ENCODE results near the gene XPO4. TPM values are rescaled to one million over a fixed set of nuclear protein-coding genes. Genes with fewer than 3 reads are reported as not detected.
A peak's percentile ranks its signal among the peaks of the same experiment; 100 is the strongest.

The XPO4 gene
- total and polyA plus RNA-seq, 4 experiments from 2014 or later: 5.2 to 27.4 (median 17.3) TPM

DNA sequence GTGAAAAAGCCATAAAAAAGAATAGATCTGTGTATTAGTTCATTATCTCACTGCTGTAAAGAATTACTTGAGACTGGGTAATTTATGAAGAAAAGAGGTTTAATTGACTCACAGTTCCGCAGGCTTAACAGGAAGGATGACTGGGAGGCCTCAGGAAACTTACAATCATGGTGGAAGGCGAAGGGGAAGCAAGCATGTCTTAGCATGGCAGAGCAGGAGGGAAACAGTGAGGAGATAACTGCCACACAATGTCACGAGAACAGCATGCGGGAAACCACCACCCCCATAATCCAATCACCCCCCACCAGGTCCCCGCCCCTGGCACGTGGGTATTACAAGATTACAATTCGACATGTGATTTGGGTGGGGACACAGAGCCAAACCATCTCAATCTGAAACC is 89.7 kb downstream of the XPO4 start:
- H3K9me3 Mint-ChIP-seq: no peaks in the 10 kb centered on the region
- H3K27me3 Mint-ChIP-seq: no peaks in the 10 kb centered on the region
- H3K9me3 ChIP-seq (ENCODE audit: control insufficient read depth in 1 of 2, low read length in 2 of 2): no peaks in the 10 kb centered on the region
- ChIA-PET POLR2A (ENCODE audit: partially characterized antibody) (no interaction called here), CTCF (ENCODE audit: partially characterized antibody) (no interaction called here)
- no peak overlapping the region for H3K27ac ChIP-seq (ENCODE audit: low read depth, low read length)
- intact Hi-C loops (cut with micrococcal nuclease): no loop called here
- H3K36me3 Mint-ChIP-seq: peaks cover 32 to 61% of the 10 kb centered on the region in 2 donors
- no peak overlapping the region for H3K4me3 Mint-ChIP-seq
- H3K4me3 ChIP-seq (ENCODE audit: low read length in 2 of 2): no peak overlapping the region
- DNase-seq: no peak
- peaks cover 0 to 14% (median 7%) of the 10 kb centered on the region in 4 donors for H3K4me1 Mint-ChIP-seq
- peaks cover 12% of the 10 kb centered on the region for H3K36me3 ChIP-seq (ENCODE audit: insufficient read depth, low read length)
- no peak overlapping the region for H3K27ac Mint-ChIP-seq
- no peaks in the 10 kb centered on the region for H3K4me1 ChIP-seq (ENCODE audit: insufficient read depth, low read length)
- H3K27me3 ChIP-seq (ENCODE audit: insufficient read depth, low read length): no peaks in the 10 kb centered on the region

DNA sequence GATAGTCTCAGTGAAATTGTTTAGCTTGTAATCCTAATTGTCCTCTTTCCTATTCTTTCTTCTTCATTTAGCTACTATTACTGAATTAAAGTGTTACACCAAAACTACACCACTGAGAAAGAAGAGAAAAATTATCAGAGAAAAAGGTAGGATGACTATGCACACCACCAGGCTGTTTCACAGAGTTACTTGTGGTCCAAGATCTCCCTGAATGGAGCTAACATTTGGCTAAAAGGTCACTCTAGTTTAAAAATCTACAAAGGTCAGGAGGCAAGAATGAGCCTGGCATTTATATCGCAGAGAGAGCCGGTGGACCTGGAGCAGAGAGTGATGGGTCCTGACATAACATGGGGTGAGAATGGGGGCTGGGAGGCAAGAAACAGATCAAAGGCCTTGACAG is 91.7 kb downstream of the XPO4 start:
- Histone ChIP-seq H3K36me3 (ENCODE audit: insufficient read depth, low read length) (peaks cover 12% of the 10 kb centered on the region), H3K27me3 (ENCODE audit: insufficient read depth, low read length) (no peaks in the 10 kb centered on the region), H3K9me3 (ENCODE audit: control insufficient read depth in 1 of 2, low read length in 2 of 2) (no peaks in the 10 kb centered on the region), H3K27ac (ENCODE audit: low read depth, low read length) (no peak overlapping the region), H3K4me1 (ENCODE audit: insufficient read depth, low read length) (no peaks in the 10 kb centered on the region), H3K4me3 (ENCODE audit: low read length in 2 of 2) (no peak overlapping the region)
- Mint-ChIP-seq H3K4me3 (no peak overlapping the region), H3K36me3 (peaks cover 34 to 60% of the 10 kb centered on the region in 2 donors), H3K9me3 (no peaks in the 10 kb centered on the region), H3K27ac (peak overlapping the region in 1 of 7 donors; percentile 57), H3K27me3 (no peaks in the 10 kb centered on the region), H3K4me1 (peaks cover 0 to 8% (median 4%) of the 10 kb centered on the region in 4 donors)
- POLR2A ChIA-PET (ENCODE audit: partially characterized antibody): no interaction called here
- intact Hi-C loops (cut with micrococcal nuclease): no loop called here
- DNase-seq: no peak
- CTCF ChIA-PET (ENCODE audit: partially characterized antibody): interaction anchor here (1.0 to 2.1 kb wide), 2 partner anchors 18 to 91 kb away, joined by 3 to 9 read pairs; no protein-coding TSS in a partner anchor

DNA sequence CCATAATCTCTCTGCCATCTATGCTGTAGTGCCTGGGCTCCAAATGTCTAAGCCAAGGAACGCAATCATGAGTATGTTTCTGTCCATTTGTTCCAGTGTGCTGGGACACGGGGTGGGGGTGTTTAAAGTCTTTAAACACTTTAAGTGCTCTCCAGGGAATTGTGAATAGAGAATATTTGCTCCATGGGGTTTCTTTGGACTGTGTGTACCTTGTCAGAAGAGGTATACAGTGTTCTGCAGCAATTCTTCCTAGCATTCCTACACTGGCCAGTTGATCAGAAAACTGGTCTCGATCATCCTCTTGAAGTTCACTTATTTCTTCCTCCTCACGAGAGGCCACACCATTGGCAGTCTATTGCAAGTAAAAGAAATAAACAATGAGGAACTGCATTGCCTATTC is 93.7 kb downstream of the XPO4 start:
- H3K4me3 ChIP-seq (ENCODE audit: low read length in 2 of 2): no peak overlapping the region
- Mint-ChIP-seq H3K27ac (peak overlapping the region in 1 of 7 donors; percentile 48), H3K9me3 (no peaks in the 10 kb centered on the region), H3K27me3 (no peaks in the 10 kb centered on the region), H3K36me3 (peaks cover 44 to 59% of the 10 kb centered on the region in 2 donors), H3K4me3 (no peak overlapping the region), H3K4me1 (peaks cover 0 to 12% (median 4%) of the 10 kb centered on the region in 4 donors)
- ChIA-PET CTCF (ENCODE audit: partially characterized antibody) (interaction anchor here (1.0 to 1.5 kb wide), 2 partner anchors 20 to 98 kb away, joined by 3 read pairs; no protein-coding TSS in a partner anchor), POLR2A (ENCODE audit: partially characterized antibody) (no interaction called here)
- DNase-seq: no peak
- no peaks in the 10 kb centered on the region for H3K4me1 ChIP-seq (ENCODE audit: insufficient read depth, low read length)
- H3K27ac ChIP-seq (ENCODE audit: low read depth, low read length): no peak overlapping the region
- H3K9me3 ChIP-seq (ENCODE audit: control insufficient read depth in 1 of 2, low read length in 2 of 2): no peaks in the 10 kb centered on the region
- peaks cover 12% of the 10 kb centered on the region for H3K36me3 ChIP-seq (ENCODE audit: insufficient read depth, low read length)
- intact Hi-C loops (cut with micrococcal nuclease): no loop called here
- H3K27me3 ChIP-seq (ENCODE audit: insufficient read depth, low read length): no peaks in the 10 kb centered on the region

DNA sequence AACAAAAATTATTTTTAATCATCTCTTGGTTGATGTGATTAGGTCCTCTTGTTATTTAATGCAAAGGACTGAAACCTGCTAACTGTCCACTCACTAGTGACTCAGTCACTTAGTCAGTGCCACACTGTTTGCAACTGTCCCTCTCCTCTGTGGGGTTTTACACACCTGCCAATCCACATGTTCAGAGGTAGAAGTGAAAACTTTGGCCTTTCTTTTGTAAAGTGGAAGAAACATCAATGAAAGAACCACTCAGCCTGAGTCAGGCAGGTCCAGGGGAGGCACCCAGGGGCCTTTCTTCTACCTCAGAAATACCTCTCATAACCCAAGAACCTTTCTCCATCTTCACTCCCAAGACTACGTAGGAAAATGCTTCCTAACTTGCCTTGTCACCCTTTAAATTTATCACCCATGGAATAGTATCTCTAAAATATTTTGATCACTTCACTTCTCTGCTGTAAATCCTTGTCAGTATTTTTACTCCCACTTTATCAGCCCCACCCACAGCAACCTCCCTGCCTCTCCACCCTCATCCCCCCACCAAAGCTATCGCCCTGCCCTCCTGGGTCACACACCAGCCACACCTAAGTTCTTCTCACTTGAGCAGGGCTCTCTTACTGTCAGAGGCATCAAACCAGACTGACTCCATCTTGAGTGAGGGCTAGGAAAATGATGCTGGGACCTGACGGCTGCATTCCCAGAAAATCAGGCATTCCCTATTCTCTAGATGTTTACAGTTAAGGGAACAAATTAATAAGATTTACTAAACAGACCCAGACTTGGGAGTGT is 99.2 kb downstream of the XPO4 start:
- ChIA-PET CTCF (ENCODE audit: partially characterized antibody) (no interaction called here), POLR2A (ENCODE audit: partially characterized antibody) (no interaction called here)
- peak overlapping the region in 3 of 7 donors; percentile 13 to 62 (median 16) for H3K27ac Mint-ChIP-seq
- no peak overlapping the region for H3K27ac ChIP-seq (ENCODE audit: low read depth, low read length)
- no peak overlapping the region for H3K4me3 Mint-ChIP-seq
- H3K9me3 Mint-ChIP-seq: no peaks in the 10 kb centered on the region
- H3K4me1 ChIP-seq (ENCODE audit: insufficient read depth, low read length): no peaks in the 10 kb centered on the region
- no peaks in the 10 kb centered on the region for H3K27me3 Mint-ChIP-seq
- DNase-seq: no peak
- H3K36me3 Mint-ChIP-seq: peaks cover 29 to 48% of the 10 kb centered on the region in 2 donors
- peaks cover 11% of the 10 kb centered on the region for H3K36me3 ChIP-seq (ENCODE audit: insufficient read depth, low read length)
- intact Hi-C loops (cut with micrococcal nuclease): no loop called here
- H3K4me1 Mint-ChIP-seq: peaks cover 0 to 8% (median 2%) of the 10 kb centered on the region in 4 donors
- H3K9me3 ChIP-seq (ENCODE audit: control insufficient read depth in 1 of 2, low read length in 2 of 2): no peaks in the 10 kb centered on the region
- H3K4me3 ChIP-seq (ENCODE audit: low read length in 2 of 2): no peak overlapping the region
- no peaks in the 10 kb centered on the region for H3K27me3 ChIP-seq (ENCODE audit: insufficient read depth, low read length)

DNA sequence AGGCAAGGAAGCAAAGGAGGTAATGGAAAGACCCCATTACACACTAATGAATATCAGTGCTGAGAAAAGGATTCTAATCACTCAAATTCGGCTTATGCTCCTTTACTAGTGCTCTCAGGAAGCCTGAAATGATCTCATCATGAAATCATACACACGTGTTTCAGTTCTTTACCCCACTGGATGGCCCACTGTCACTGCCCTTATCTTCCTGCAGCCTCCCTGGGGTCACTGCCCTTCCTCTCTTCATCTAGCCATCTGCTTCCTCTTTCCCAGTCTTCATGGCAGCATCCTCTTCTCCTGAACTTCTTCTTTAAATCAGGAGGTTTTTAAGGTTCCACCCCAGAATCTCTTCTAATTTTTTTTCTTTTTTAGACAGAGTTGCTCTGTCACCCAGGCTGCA is 100.8 kb downstream of the XPO4 start:
- Histone ChIP-seq H3K27ac (ENCODE audit: low read depth, low read length) (no peak overlapping the region), H3K9me3 (ENCODE audit: control insufficient read depth in 1 of 2, low read length in 2 of 2) (no peaks in the 10 kb centered on the region), H3K4me1 (ENCODE audit: insufficient read depth, low read length) (peaks cover 8% of the 10 kb centered on the region), H3K4me3 (ENCODE audit: low read length in 2 of 2) (no peak overlapping the region), H3K36me3 (ENCODE audit: insufficient read depth, low read length) (peaks cover 19% of the 10 kb centered on the region), H3K27me3 (ENCODE audit: insufficient read depth, low read length) (no peaks in the 10 kb centered on the region)
- Mint-ChIP-seq H3K4me1 (peaks cover 9 to 18% (median 16%) of the 10 kb centered on the region in 4 donors), H3K36me3 (peaks cover 38 to 55% of the 10 kb centered on the region in 2 donors), H3K9me3 (no peaks in the 10 kb centered on the region), H3K27ac (peak overlapping the region in 4 of 7 donors; percentile 2 to 55 (median 44)), H3K4me3 (no peak overlapping the region), H3K27me3 (no peaks in the 10 kb centered on the region)
- intact Hi-C loops (cut with micrococcal nuclease): no loop called here
- ChIA-PET POLR2A (ENCODE audit: partially characterized antibody) (no interaction called here), CTCF (ENCODE audit: partially characterized antibody) (interaction anchor here (0.6 kb wide), 1 partner anchor 90 kb away, joined by 3 read pairs; no protein-coding TSS in a partner anchor)
- DNase-seq: no peak

DNA sequence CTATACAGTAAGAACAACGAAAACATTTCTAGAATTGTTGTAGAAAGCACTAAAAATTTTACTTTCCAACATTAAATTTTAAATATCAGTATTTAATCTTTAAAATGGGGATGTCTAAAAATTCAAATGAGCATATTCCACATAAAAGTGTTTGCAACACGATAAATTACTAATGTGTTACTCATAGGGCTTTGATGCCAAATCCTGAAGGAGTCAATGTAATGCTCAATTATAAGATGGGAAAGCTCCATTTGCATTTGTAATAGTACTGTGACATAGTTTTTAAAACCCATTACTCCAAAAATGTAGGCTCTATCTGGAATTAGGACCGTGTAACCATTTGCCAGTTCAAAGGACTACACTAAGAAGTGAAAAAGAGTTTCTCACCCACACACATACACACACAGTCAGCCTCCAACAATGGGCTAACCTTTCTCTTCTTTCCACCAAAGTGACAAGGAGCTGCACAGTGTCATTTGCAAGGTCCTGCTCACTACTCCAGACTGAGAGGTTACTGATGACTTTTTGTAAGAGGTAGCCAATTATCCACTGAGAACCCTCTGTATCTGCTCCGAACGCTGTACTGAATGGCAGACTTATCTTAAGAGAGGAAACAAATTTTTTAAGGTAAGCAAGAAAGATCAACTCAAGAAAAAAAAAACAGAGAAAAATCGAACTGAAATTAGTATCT is 102.7 kb downstream of the XPO4 start:
- H3K4me1 Mint-ChIP-seq: peaks cover 10 to 17% (median 14%) of the 10 kb centered on the region in 4 donors
- intact Hi-C loops (cut with micrococcal nuclease): no loop called here
- H3K36me3 Mint-ChIP-seq: peaks cover 47 to 62% of the 10 kb centered on the region in 2 donors
- CTCF ChIA-PET (ENCODE audit: partially characterized antibody): interaction anchor here (0.6 kb wide), 1 partner anchor 125 kb away, joined by 4 read pairs; no protein-coding TSS in a partner anchor
- no peaks in the 10 kb centered on the region for H3K27me3 ChIP-seq (ENCODE audit: insufficient read depth, low read length)
- H3K9me3 Mint-ChIP-seq: no peaks in the 10 kb centered on the region
- POLR2A ChIA-PET (ENCODE audit: partially characterized antibody): no interaction called here
- peaks cover 10% of the 10 kb centered on the region for H3K4me1 ChIP-seq (ENCODE audit: insufficient read depth, low read length)
- no peak overlapping the region for H3K27ac ChIP-seq (ENCODE audit: low read depth, low read length)
- H3K27ac Mint-ChIP-seq: peak overlapping the region in 2 of 7 donors; percentile 18 to 36
- peaks cover 28% of the 10 kb centered on the region for H3K36me3 ChIP-seq (ENCODE audit: insufficient read depth, low read length)
- no peak for DNase-seq
- H3K4me3 Mint-ChIP-seq: no peak overlapping the region
- no peak overlapping the region for H3K4me3 ChIP-seq (ENCODE audit: low read length in 2 of 2)
- no peaks in the 10 kb centered on the region for H3K9me3 ChIP-seq (ENCODE audit: control insufficient read depth in 1 of 2, low read length in 2 of 2)
- no peaks in the 10 kb centered on the region for H3K27me3 Mint-ChIP-seq

DNA sequence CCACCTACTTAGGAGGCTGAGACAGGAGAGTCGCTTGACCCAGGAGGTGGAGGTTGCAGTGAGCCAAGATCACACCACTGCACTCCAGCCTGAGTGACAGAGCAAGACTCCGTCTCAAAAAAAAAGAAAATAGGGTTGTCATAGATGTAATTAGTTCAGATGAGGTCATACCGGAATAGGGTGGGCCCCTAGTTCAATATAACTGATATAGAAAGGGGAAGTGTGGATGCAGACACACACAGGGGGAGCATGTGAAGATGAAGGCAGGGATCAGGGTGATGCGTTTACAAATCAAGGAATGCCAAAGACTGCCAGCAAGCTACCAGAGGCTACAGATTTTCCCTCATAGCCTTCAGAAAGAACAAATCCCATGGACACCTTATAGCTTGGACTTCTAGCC is 104.5 kb downstream of the XPO4 start:
- ChIA-PET POLR2A (ENCODE audit: partially characterized antibody) (interaction anchor here (0.6 kb wide), 1 partner anchor 121 kb away, joined by 3 read pairs; no protein-coding TSS in a partner anchor), CTCF (ENCODE audit: partially characterized antibody) (interaction anchor here (1.1 kb wide), 1 partner anchor 86 kb away, joined by 3 read pairs; no protein-coding TSS in a partner anchor)
- no peaks in the 10 kb centered on the region for H3K27me3 Mint-ChIP-seq
- no peaks in the 10 kb centered on the region for H3K9me3 Mint-ChIP-seq
- no peak overlapping the region for H3K27ac ChIP-seq (ENCODE audit: low read depth, low read length)
- intact Hi-C loops (cut with micrococcal nuclease): no loop called here
- peaks cover 30% of the 10 kb centered on the region for H3K36me3 ChIP-seq (ENCODE audit: insufficient read depth, low read length)
- H3K4me3 ChIP-seq (ENCODE audit: low read length in 2 of 2): no peak overlapping the region
- peaks cover 10 to 17% (median 14%) of the 10 kb centered on the region in 4 donors for H3K4me1 Mint-ChIP-seq
- DNase-seq: no peak
- H3K36me3 Mint-ChIP-seq: peaks cover 56 to 64% of the 10 kb centered on the region in 2 donors
- no peak overlapping the region for H3K4me3 Mint-ChIP-seq
- H3K4me1 ChIP-seq (ENCODE audit: insufficient read depth, low read length): peaks cover 10% of the 10 kb centered on the region
- H3K27me3 ChIP-seq (ENCODE audit: insufficient read depth, low read length): no peaks in the 10 kb centered on the region
- H3K9me3 ChIP-seq (ENCODE audit: control insufficient read depth in 1 of 2, low read length in 2 of 2): no peaks in the 10 kb centered on the region
- peak overlapping the region in 2 of 7 donors; percentile 10 to 34 for H3K27ac Mint-ChIP-seq
